Subcutaneous adipose tissue (tissue), 4 donors: ENCODE results near the gene IHH. TPM values are rescaled to one million over a fixed set of nuclear protein-coding genes. Genes with fewer than 3 reads are reported as not detected.

Experiments used
- total RNA-seq, 4 donors: library from RNA; depleted of rRNA; stranded (reverse); fragments of >200 nt; gene quantifications; one replicate each; pipeline ENCODE4 v1.1.0, GENCODE V29; 2016
- TF ChIP-seq, protein P1 (sequence below): fragments of 450-650 bp; IDR thresholded peaks from one replicate; pipeline ENCODE4 v1.5.1; 2016; ENCODE audit warnings: low read depth, mild to moderate bottlenecking, control low read depth, antibody characterized with exemption, moderate library complexity

The IHH gene
- total RNA-seq, 4 donors from 2014 or later = 0.33 TPM; not detected in 3

DNA sequence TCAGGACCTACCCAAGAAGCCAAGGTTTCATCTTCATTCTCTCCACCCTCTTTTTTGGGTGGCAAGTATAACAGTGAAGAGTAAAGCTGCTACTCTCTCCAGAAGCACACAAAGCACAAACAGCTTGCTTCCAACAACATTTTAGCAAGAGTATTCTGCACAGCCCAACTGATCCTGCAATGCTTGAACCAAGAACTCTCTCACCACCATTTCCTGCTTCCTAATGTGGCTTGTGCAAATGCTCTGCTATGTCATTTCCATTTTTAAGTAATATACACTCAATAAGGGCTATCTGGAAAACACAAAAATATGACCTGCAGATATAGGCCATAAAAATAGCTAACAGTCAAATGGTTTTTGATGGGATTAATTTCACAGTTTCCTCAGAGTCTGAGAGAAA is 24.1 kb upstream of the IHH start:
- TF ChIP-seq, protein P1, sequence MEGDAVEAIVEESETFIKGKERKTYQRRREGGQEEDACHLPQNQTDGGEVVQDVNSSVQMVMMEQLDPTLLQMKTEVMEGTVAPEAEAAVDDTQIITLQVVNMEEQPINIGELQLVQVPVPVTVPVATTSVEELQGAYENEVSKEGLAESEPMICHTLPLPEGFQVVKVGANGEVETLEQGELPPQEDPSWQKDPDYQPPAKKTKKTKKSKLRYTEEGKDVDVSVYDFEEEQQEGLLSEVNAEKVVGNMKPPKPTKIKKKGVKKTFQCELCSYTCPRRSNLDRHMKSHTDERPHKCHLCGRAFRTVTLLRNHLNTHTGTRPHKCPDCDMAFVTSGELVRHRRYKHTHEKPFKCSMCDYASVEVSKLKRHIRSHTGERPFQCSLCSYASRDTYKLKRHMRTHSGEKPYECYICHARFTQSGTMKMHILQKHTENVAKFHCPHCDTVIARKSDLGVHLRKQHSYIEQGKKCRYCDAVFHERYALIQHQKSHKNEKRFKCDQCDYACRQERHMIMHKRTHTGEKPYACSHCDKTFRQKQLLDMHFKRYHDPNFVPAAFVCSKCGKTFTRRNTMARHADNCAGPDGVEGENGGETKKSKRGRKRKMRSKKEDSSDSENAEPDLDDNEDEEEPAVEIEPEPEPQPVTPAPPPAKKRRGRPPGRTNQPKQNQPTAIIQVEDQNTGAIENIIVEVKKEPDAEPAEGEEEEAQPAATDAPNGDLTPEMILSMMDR = no peak

DNA sequence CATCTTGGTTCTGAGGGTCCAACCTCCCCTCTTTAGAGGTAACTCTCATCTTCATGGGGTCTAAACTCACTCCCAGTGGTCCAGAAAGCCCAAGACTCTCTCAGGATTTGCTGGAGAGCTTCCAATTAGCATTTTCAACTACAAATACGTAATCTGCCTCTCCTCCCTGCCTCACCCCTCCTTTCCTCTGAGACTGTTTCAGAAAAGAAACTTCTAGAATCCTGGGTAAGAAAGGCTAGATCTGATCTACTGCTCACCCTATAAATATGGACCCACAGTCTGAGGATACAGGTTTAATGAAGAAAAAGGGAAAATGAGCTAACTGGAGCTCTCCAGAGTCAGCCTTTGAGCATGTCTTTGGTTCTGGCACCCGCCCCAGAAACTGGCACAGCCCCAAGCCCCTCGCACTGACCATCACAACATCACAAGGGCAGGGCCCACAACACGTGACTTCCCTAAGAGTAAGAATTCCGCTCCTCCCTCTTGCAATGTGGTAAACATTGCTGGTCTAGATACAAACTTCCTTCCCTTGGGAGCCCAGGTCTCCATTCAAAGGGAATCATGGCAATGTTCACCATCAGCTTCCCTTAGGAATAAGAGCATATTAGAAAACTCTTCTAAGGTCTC is 21.7 kb upstream of the IHH start:
- TF ChIP-seq, protein P1 = no peak

DNA sequence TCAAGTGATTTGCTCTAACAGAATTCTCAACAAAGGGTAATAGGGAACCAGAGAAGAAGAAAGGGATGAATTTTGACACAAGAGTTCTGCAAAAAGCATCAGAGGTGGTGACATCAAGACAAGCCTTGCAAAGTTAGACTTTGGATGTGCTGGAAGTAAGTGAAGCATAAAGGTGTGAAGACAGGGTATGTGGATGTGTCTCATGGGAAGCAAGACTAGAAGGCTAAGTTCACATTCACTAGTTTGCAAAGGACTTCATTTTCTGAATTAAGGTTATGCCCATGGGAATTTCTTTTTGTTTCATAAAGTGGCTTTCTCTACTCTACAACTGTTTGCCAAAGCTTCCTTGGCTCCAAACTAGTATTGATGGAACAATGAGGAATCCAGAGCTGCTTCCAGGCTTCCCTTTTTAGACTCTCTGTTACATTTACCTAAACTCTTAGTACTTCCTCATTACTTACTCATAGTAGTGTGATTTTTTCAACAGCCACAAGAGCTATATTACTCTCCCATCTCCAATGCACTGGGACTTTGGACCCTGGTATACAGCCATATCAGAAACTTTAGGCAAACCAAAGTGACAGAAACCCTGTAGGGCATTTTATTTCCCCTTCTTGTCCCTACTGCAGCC is 21.1 kb upstream of the IHH start:
- TF ChIP-seq, protein P1 = no peak

DNA sequence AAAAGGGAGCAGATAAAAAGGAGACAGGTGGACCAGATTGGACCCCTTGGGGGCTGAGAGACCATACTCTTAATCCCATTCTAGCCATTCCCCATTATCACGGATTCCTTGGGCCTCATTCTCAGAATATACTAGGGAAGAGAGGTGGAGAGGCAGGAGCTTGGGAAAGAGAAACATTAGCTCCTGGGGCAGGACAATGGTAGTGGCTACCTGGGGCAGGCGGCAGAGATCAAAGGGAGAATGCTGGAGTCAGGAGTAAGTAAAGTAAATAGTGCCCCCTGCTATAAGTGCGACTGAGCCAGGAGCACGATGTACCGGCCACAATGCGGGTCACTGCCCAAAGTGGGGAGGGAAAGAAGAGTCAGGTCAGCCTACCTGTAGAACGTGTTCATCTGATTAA is 20.4 kb upstream of the IHH start:
- TF ChIP-seq, protein P1 = no peak

DNA sequence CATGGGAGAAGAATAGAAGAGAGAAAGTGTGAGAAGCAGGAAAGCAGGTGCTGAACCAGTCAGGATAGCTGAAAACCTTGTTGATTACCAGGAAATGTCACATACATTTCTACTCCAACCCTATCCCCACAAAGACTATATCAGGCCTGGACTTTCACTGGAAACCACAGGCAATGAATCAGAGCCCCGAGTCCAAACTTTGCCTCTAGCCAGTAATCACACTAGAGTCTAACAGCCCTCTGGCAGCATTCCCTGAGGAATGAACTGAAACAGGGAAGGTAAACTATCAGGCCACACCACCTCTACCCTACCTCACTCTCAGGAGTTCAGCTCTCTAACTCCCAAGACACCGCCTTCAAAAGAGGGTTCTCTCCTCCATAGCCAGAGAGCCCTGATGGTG is 18.7 kb upstream of the IHH start:
- TF ChIP-seq, protein P1 = no peak

DNA sequence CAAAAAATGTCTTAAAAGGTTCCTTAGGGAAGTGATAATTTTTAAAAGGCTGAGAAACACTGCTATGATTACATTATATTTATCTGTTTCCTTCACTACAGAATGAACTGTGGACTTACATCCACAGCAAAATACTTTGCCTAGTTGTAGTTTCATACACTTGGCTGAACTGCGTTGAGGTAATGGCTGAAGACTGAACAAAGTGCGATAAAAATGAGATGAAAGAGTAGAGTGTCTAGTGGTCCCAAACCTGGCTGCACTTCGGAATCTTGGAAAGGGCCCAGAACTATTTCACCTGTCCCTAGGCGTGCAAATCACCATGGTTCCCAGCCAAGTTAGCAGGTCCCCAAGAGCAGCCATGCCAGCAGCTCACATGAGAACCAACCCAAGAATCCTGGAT is 18.2 kb upstream of the IHH start:
- TF ChIP-seq, protein P1 = no peak

DNA sequence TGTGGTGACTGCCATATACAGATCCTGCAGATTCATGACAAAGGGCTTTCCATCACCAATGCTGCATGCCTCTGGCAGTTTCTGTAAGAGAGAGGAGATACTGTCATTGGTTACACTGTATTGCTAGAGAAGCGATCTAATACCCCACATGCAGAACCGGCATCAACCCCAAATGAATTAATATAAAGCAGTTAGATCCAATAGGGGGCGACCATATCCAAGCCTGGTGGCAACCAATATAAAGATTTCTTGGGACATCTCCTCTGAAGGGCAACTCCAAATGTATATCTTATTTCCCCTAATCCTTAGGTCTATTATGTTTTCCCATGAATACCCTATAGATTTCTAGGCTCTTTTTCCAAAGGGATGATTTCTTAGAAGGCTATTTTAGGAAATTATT is 17.4 kb upstream of the IHH start:
- TF ChIP-seq, protein P1 = no peak
